Measurements from ENCODE around the gene ALK. TPM values are rescaled to one million over a fixed set of nuclear protein-coding genes. Genes with fewer than 3 reads are reported as not detected.

ALK gene
- polyA plus RNA-seq, 1 of the 3 experiments (the other 2 are of a cell fraction), result 0.30 TPM

DNA sequence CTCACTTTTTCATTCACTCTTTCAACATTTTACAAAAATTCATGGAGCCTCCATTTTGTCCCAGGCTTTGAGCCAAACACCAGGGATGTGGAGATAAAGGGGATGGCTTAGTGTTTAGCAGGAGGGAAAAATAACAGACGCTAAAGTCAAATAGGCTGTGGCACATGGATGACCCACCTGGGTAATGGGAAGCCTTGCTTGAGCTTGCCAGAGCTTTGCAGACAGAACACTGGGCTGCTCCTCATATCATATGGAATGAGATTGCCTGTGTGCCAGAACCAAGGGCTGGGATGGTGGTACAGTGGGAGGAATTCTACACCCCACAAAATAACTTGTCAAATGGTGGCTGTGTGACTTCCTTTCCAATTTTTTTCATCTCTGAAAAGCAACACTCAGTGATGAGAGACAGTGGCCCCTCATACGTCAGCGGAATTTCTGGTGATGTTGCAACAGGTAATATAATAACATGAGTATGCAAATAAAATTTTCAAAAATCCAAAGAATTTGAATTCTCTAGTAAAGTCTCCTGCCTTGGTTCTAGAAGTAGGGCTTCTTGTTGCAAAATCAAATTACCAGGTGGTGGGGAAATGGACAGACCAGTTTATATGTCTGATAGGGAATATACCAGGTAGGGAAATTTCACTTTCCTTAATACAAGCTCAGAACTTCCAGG is 553.3 kb downstream of the ALK start (continued):
- TF ChIP-seq, protein P1, sequence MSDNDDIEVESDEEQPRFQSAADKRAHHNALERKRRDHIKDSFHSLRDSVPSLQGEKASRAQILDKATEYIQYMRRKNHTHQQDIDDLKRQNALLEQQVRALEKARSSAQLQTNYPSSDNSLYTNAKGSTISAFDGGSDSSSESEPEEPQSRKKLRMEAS (IDR thresholded peaks at IDR 0.05; ENCODE audit: low read depth), result no peak
- TF ChIP-seq NFIC (IDR thresholded peaks at IDR 0.05; ENCODE audit: borderline replicate concordance) (no peak), RCOR1 (IDR thresholded peaks at IDR 0.05; ENCODE audit: low read length) (no peak)
- TF ChIP-seq, protein P2, sequence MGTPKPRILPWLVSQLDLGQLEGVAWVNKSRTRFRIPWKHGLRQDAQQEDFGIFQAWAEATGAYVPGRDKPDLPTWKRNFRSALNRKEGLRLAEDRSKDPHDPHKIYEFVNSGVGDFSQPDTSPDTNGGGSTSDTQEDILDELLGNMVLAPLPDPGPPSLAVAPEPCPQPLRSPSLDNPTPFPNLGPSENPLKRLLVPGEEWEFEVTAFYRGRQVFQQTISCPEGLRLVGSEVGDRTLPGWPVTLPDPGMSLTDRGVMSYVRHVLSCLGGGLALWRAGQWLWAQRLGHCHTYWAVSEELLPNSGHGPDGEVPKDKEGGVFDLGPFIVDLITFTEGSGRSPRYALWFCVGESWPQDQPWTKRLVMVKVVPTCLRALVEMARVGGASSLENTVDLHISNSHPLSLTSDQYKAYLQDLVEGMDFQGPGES (IDR thresholded peaks at IDR 0.05; ENCODE audit: low read depth, low read length), result no peak
- TF ChIP-seq, protein P3, sequence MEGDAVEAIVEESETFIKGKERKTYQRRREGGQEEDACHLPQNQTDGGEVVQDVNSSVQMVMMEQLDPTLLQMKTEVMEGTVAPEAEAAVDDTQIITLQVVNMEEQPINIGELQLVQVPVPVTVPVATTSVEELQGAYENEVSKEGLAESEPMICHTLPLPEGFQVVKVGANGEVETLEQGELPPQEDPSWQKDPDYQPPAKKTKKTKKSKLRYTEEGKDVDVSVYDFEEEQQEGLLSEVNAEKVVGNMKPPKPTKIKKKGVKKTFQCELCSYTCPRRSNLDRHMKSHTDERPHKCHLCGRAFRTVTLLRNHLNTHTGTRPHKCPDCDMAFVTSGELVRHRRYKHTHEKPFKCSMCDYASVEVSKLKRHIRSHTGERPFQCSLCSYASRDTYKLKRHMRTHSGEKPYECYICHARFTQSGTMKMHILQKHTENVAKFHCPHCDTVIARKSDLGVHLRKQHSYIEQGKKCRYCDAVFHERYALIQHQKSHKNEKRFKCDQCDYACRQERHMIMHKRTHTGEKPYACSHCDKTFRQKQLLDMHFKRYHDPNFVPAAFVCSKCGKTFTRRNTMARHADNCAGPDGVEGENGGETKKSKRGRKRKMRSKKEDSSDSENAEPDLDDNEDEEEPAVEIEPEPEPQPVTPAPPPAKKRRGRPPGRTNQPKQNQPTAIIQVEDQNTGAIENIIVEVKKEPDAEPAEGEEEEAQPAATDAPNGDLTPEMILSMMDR (IDR thresholded peaks at IDR 0.05), result no peak

DNA sequence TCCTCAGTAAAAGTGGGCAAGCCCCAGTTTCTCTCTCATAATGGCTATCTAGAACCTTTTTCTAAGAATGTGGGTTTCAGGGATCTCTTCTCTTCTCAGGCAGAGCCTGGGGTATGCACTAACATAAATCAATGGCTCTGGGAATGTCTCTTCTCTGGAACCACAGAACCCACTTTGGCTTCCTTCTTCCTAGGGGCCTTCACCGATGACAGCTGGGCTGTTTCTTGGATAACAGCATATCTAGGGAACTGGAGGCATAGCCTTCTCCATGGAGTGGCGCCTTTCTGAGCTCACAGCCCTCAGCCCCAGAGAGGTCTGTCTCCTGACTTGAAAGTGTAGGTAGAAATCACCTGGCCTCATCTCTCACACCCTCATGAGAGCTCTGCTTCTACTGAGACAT is 558.3 kb downstream of the ALK start:
- CTCF ChIA-PET, result interaction anchor here (1.0 kb wide), 1 partner anchor 26 kb away, joined by 3 read pairs; no protein-coding TSS in a partner anchor
- no peaks in the 10 kb centered on the region for H3K9me3 ChIP-seq
- H3K36me3 ChIP-seq (replicated peaks in 1 of 2; ENCODE audit: control insufficient read depth in 1 of 2, insufficient read depth in 2 of 2, low read length in 1 of 2), result no peaks in the 10 kb centered on the region
- no peaks in the 10 kb centered on the region for H3F3A ChIP-seq (replicated peaks; ENCODE audit: insufficient read depth)
- H3K79me2 ChIP-seq (ENCODE audit: insufficient read depth), result no peaks in the 10 kb centered on the region
- no peak for DNase-seq
- no peak overlapping the region for H3K4me3 ChIP-seq (ENCODE audit: low read depth in 2 of 2, low read length in 1 of 2)
- H3K9me2 ChIP-seq, result no peaks in the 10 kb centered on the region
- WGBS (ENCODE audit: low lambda C conversion rate), result 32% methylated on average over 2 of the region's 2 CpGs
- H3K4me1 ChIP-seq (ENCODE audit: control insufficient read depth in 1 of 2, insufficient read depth in 2 of 2, low read depth in 1 of 2, low read length in 1 of 2), result peaks cover 0 to 28% of the 10 kb centered on the region in 2 experiments; a peak in 1 of 4 replicates
- H3K27ac ChIP-seq (ENCODE audit: low read depth in 2 of 2, low read length in 1 of 2), result no peak overlapping the region; a peak in 1 of 4 replicates
- H3K27me3 ChIP-seq (ENCODE audit: insufficient read depth), result no peaks in the 10 kb centered on the region
- TF ChIP-seq JUND (IDR thresholded peaks at IDR 0.05) (no peak), RXRA (IDR thresholded peaks at IDR 0.05; ENCODE audit: borderline replicate concordance, low read depth) (no peak), YY1 (IDR thresholded peaks at IDR 0.05; ENCODE audit: low read depth) (no peak), TAF1 (IDR thresholded peaks at IDR 0.05; ENCODE audit: borderline replicate concordance, low read depth, low read length) (no peak), ELF1 (IDR thresholded peaks at IDR 0.05) (no peak), FOXJ3 (CRISPR knock-in tag; IDR thresholded peaks at IDR 0.05) (no peak), MEF2A (IDR thresholded peaks at IDR 0.05; ENCODE audit: borderline replicate concordance, low read depth) (no peak), FOXM1 (IDR thresholded peaks at IDR 0.05; ENCODE audit: low read depth) (no peak)
- TF ChIP-seq, protein P4, sequence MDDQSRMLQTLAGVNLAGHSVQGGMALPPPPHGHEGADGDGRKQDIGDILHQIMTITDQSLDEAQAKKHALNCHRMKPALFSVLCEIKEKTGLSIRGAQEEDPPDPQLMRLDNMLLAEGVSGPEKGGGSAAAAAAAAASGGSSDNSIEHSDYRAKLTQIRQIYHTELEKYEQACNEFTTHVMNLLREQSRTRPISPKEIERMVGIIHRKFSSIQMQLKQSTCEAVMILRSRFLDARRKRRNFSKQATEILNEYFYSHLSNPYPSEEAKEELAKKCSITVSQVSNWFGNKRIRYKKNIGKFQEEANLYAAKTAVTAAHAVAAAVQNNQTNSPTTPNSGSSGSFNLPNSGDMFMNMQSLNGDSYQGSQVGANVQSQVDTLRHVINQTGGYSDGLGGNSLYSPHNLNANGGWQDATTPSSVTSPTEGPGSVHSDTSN (IDR thresholded peaks at IDR 0.05), result no peak
- H4K20me1 ChIP-seq (ENCODE audit: insufficient read depth), result no peaks in the 10 kb centered on the region
- no peak overlapping the region for H3K4me2 ChIP-seq
- POLR2A ChIA-PET, result no interaction called here
- no peak overlapping the region for H3K9ac ChIP-seq
- no peak overlapping the region for H2AFZ ChIP-seq (ENCODE audit: low read depth)
